Neural cell (in vitro differentiated cells): ENCODE measurements around the gene NOP14. TPM values are rescaled to one million over a fixed set of nuclear protein-coding genes. Genes with fewer than 3 reads are reported as not detected.
A peak's percentile ranks its signal among the peaks of the same experiment; 100 is the strongest.

Experiments used
- H2AFZ ChIP-seq: fragments of 200-600, 300-800 bp; sonication (generic), shearing (Covaris generic); 2 replicates; pipeline ENCODE4 v1.6.0; 2014; ENCODE audit warnings: low read depth, mild to moderate bottlenecking, antibody characterized with exemption, low read length, moderate library complexity
- H3F3A ChIP-seq: fragments of 200-600 bp; shearing (Covaris generic); 2 replicates; pipeline ENCODE4 v1.6.1; 2016; ENCODE audit warnings: mild to moderate bottlenecking, moderate library complexity, mixed read lengths, antibody characterized with exemption, low read length; ENCODE audit not compliant: insufficient read depth, poor library complexity, severe bottlenecking
- H3K27ac ChIP-seq: fragments of 200-600, 300-800 bp; sonication (generic), shearing (Covaris generic); 2 replicates; pipeline ENCODE4 v1.5.1; 2014; ENCODE audit warnings: mild to moderate bottlenecking, low read length, moderate library complexity
- H3K27me3 ChIP-seq: fragments of 300-800, 200-600 bp; sonication (generic), shearing (Covaris generic); 2 replicates; pipeline ENCODE4 v1.6.0; 2014; ENCODE audit warnings: mild to moderate bottlenecking, low read depth, low read length, moderate library complexity; ENCODE audit not compliant: insufficient read depth
- H3K36me3 ChIP-seq: fragments of 300-800, 200-600 bp; sonication (generic), shearing (Covaris generic); 2 replicates; pipeline ENCODE4 v1.5.1; 2014; ENCODE audit warnings: mild to moderate bottlenecking, antibody characterized with exemption, low read length, moderate library complexity; ENCODE audit not compliant: insufficient read depth
- H3K4me2 ChIP-seq: fragments of 300-800, 200-600 bp; sonication (generic), shearing (Covaris generic); 2 replicates; pipeline ENCODE4 v1.6.0; 2014; ENCODE audit warnings: mild to moderate bottlenecking, low read length
- H3K4me3 ChIP-seq: fragments of 300-800, 200-600 bp; sonication (generic), shearing (Covaris generic); 2 replicates; pipeline ENCODE4 v1.5.1; 2014; ENCODE audit warnings: mild to moderate bottlenecking, low read length, moderate library complexity
- H3K79me2 ChIP-seq: fragments of 200-600 bp; shearing (Covaris generic); replicated peaks from 2 replicates; pipeline ENCODE4 v1.6.0; 2014; ENCODE audit warnings: mild to moderate bottlenecking, low read length, moderate library complexity; ENCODE audit not compliant: insufficient read depth
- H3K9ac ChIP-seq: fragments of 300-800, 200-600 bp; sonication (generic), shearing (Covaris generic); 2 replicates; pipeline ENCODE4 v1.6.1; 2016; ENCODE audit warnings: mild to moderate bottlenecking, low read length, mixed read lengths
- H3K9me2 ChIP-seq: fragments of 200-600 bp; shearing (Covaris generic); 2 replicates; pipeline ENCODE4 v1.6.1; 2016; ENCODE audit warnings: mild to moderate bottlenecking, low read length, mixed read lengths; ENCODE audit not compliant: insufficient read depth
- H3K9me3 ChIP-seq: fragments of 200-600, 300-800 bp; sonication (generic), shearing (Covaris generic); 2 replicates; pipeline ENCODE4 v1.6.1; 2016; ENCODE audit warnings: mild to moderate bottlenecking, mixed run types, low read length, moderate library complexity, mixed read lengths
- H4K20me1 ChIP-seq: fragments of 200-600 bp; shearing (Covaris generic); 2 replicates; pipeline ENCODE4 v1.6.1; 2016; ENCODE audit warnings: mild to moderate bottlenecking, mixed run types; ENCODE audit not compliant: insufficient read depth
- EP300 ChIP-seq: fragments of 450-650 bp; conservative IDR thresholded peaks from 2 replicates; pipeline ENCODE4 v1.6.1; 2014; ENCODE audit warnings: antibody characterized with exemption, mild to moderate bottlenecking, moderate library complexity; ENCODE audit not compliant: poor library complexity, severe bottlenecking
- EZH2 ChIP-seq: fragments of 200-600, 300-800 bp; shearing (Covaris generic), sonication (generic); IDR thresholded peaks from 2 replicates; pipeline ENCODE4 v1.6.1; 2014; ENCODE audit warnings: antibody characterized with exemption, low read length, borderline replicate concordance, mild to moderate bottlenecking; ENCODE audit not compliant: insufficient read depth, poor library complexity, severe bottlenecking
- MXI1 ChIP-seq: fragments of 450-650 bp; conservative IDR thresholded peaks from 2 replicates; pipeline ENCODE4 v1.6.1; 2014; ENCODE audit warnings: antibody characterized with exemption, mild to moderate bottlenecking; ENCODE audit not compliant: poor library complexity, severe bottlenecking
- POLR2AphosphoS5 ChIP-seq: IDR thresholded peaks from 2 replicates; pipeline ENCODE4 v1.6.1; 2012
- RAD21 ChIP-seq: fragments of 450-650 bp; conservative IDR thresholded peaks from 2 replicates; pipeline ENCODE4 v1.6.1; 2014; ENCODE audit warnings: antibody characterized with exemption, mild to moderate bottlenecking, moderate library complexity
- SMC3 ChIP-seq: fragments of 450-650 bp; conservative IDR thresholded peaks from 2 replicates; pipeline ENCODE4 v1.6.1; 2014; ENCODE audit warnings: antibody characterized with exemption, mild to moderate bottlenecking, moderate library complexity; ENCODE audit not compliant: poor library complexity
- TAF1 ChIP-seq: IDR thresholded peaks from 2 replicates; pipeline ENCODE4 v1.6.1; 2012; ENCODE audit warnings: low read depth
- polyA plus RNA-seq: library from polyadenylated mRNA; depleted of rRNA; stranded (reverse); fragments of >200 nt; gene quantifications from 2 replicates; pipeline ENCODE4 v1.2.3, GENCODE V29; 2014
- TF ChIP-seq, protein P1 (sequence below): fragments of 450-650 bp; IDR thresholded peaks from 2 replicates; pipeline ENCODE4 v1.5.1; 2014; ENCODE audit warnings: antibody characterized with exemption, mild to moderate bottlenecking, moderate library complexity; ENCODE audit not compliant: poor library complexity, severe bottlenecking
- TF ChIP-seq, protein P2 (sequence below): IDR thresholded peaks from 2 replicates; pipeline ENCODE4 v1.6.1; 2012; ENCODE audit warnings: borderline replicate concordance

Gene NOP14
- polyA plus RNA-seq, 1 donor from 2014 or later = 6.3 TPM

DNA sequence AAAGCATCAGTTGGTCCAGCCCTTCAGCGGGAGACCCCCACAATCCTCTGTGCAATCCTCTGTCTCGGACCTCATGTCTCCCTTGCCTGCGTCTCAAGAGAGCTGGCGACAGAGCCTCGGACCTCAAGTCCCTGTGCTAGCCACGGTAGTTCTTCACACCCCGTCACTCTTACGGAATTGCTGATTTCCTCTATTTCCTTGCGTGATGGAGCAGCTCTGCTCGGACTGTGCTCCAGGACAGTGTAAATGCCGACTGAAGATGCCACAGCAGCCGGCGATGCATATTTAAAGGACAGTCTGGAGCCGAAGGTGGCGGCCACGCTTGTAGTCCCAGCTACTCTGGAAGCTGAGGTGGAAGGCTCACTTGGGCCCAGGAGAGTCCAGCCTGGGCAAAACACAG lies 2.1 kb upstream of the NOP14 start:
- Histone ChIP-seq H3K4me2 (no peak overlapping the region), H3K27ac (no peak overlapping the region), H3K4me3 (peak overlapping the region; percentile 97), H3K79me2 (peaks cover 15% of the 10 kb centered on the region), H3K27me3 (no peaks in the 10 kb centered on the region), H3K9me2 (no peaks in the 10 kb centered on the region), H3K9ac (peak overlapping the region; percentile 80), H3K9me3 (no peaks in the 10 kb centered on the region), H2AFZ (no peak overlapping the region), H4K20me1 (no peaks in the 10 kb centered on the region), H3K36me3 (no peaks in the 10 kb centered on the region), H3F3A (no peaks in the 10 kb centered on the region)
- TF ChIP-seq EZH2 (no peak), EP300 (no peak), TAF1 (no peak), POLR2AphosphoS5 (no peak), RAD21 (no peak)
- TF ChIP-seq, protein P1, sequence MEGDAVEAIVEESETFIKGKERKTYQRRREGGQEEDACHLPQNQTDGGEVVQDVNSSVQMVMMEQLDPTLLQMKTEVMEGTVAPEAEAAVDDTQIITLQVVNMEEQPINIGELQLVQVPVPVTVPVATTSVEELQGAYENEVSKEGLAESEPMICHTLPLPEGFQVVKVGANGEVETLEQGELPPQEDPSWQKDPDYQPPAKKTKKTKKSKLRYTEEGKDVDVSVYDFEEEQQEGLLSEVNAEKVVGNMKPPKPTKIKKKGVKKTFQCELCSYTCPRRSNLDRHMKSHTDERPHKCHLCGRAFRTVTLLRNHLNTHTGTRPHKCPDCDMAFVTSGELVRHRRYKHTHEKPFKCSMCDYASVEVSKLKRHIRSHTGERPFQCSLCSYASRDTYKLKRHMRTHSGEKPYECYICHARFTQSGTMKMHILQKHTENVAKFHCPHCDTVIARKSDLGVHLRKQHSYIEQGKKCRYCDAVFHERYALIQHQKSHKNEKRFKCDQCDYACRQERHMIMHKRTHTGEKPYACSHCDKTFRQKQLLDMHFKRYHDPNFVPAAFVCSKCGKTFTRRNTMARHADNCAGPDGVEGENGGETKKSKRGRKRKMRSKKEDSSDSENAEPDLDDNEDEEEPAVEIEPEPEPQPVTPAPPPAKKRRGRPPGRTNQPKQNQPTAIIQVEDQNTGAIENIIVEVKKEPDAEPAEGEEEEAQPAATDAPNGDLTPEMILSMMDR = no peak

DNA sequence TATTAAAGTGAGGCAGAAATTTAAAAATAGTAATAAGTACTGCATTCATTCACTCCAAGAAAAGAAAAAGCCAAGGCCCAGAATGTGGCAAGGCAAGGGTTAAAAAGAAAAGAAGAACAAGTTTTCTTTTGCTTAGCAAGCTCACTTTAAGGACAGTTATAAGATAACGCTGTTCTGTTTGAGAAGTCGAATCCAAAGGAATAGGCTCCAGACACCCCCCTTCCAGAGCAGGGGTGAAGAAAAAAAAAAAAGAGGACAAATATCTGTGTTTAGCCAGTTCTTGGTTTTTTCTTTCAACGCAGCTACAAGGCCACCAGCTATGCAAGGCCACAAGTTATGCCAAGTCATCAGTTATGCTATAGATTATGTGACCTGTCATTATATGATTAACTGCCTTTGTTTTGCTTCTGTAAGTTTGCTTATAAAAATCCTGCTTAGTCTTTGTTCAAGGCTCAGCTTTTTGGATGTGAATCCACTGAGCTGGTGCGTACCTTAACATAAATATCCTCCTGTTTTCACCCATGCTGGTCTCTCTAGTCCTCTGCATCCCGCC lies 1.6 kb upstream of the NOP14 start:
- no peaks in the 10 kb centered on the region for H3F3A ChIP-seq
- H4K20me1 ChIP-seq = no peaks in the 10 kb centered on the region
- no peak overlapping the region for H2AFZ ChIP-seq
- no peak overlapping the region for H3K27ac ChIP-seq
- H3K4me2 ChIP-seq = peak overlapping the region; percentile 89
- peaks cover 15% of the 10 kb centered on the region for H3K79me2 ChIP-seq
- no peaks in the 10 kb centered on the region for H3K36me3 ChIP-seq
- peak overlapping the region; percentile 80 for H3K9ac ChIP-seq
- H3K27me3 ChIP-seq = no peaks in the 10 kb centered on the region
- H3K4me3 ChIP-seq = peak overlapping the region; percentile 97
- no peaks in the 10 kb centered on the region for H3K9me3 ChIP-seq
- TF ChIP-seq POLR2AphosphoS5 = no peak
- TF ChIP-seq EZH2 = no peak
- TF ChIP-seq RAD21 = no peak
- no peak for TF ChIP-seq TAF1
- TF ChIP-seq EP300 = no peak
- TF ChIP-seq, protein P1 = no peak
- TF ChIP-seq SMC3 = no peak
- no peak for TF ChIP-seq MXI1
- TF ChIP-seq, protein P2, sequence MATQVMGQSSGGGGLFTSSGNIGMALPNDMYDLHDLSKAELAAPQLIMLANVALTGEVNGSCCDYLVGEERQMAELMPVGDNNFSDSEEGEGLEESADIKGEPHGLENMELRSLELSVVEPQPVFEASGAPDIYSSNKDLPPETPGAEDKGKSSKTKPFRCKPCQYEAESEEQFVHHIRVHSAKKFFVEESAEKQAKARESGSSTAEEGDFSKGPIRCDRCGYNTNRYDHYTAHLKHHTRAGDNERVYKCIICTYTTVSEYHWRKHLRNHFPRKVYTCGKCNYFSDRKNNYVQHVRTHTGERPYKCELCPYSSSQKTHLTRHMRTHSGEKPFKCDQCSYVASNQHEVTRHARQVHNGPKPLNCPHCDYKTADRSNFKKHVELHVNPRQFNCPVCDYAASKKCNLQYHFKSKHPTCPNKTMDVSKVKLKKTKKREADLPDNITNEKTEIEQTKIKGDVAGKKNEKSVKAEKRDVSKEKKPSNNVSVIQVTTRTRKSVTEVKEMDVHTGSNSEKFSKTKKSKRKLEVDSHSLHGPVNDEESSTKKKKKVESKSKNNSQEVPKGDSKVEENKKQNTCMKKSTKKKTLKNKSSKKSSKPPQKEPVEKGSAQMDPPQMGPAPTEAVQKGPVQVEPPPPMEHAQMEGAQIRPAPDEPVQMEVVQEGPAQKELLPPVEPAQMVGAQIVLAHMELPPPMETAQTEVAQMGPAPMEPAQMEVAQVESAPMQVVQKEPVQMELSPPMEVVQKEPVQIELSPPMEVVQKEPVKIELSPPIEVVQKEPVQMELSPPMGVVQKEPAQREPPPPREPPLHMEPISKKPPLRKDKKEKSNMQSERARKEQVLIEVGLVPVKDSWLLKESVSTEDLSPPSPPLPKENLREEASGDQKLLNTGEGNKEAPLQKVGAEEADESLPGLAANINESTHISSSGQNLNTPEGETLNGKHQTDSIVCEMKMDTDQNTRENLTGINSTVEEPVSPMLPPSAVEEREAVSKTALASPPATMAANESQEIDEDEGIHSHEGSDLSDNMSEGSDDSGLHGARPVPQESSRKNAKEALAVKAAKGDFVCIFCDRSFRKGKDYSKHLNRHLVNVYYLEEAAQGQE = no peak
- H3K9me2 ChIP-seq = no peaks in the 10 kb centered on the region
